NCI-H1417 treated with DMSO at 0.1 percent for 48 hours (cell line): ENCODE results near the gene PIP4K2A.

Source experiments
- DNase-seq: peaks from one replicate; lab custom pipeline; 2025; lab: John Stamatoyannopoulos, UW

The PIP4K2A gene

GRCh38 chr10:22638863-22639262 lies 75.5 kb downstream of the PIP4K2A start:
- no peak for DNase-seq

- DNase-seq = no peak
Measured at GRCh38 chr10:22637491-22637890, 76.9 kb downstream of the PIP4K2A start.

GRCh38 chr10:22635650-22636049 lies 78.7 kb downstream of the PIP4K2A start:
- no peak for DNase-seq

- no peak for DNase-seq
Measured at GRCh38 chr10:22634606-22635459, 79.5 kb downstream of the PIP4K2A start.

- DNase-seq = no peak
Measured at GRCh38 chr10:22634093-22634492, 80.3 kb downstream of the PIP4K2A start.

GRCh38 chr10:22633528-22633927 lies 80.8 kb downstream of the PIP4K2A start:
- DNase-seq = no peak

- no peak for DNase-seq
Measured at GRCh38 chr10:22633106-22633505, 81.3 kb downstream of the PIP4K2A start.

GRCh38 chr10:22631646-22632278 lies 82.6 kb downstream of the PIP4K2A start:
- DNase-seq = no peak

GRCh38 chr10:22631185-22631584 lies 83.2 kb downstream of the PIP4K2A start:
- DNase-seq = no peak

- DNase-seq = no peak
Measured at GRCh38 chr10:22630234-22631174, 83.9 kb downstream of the PIP4K2A start.

- no peak for DNase-seq
Measured at GRCh38 chr10:22629852-22630233, 84.5 kb downstream of the PIP4K2A start.

- no peak for DNase-seq
Measured at GRCh38 chr10:22629126-22629525, 85.3 kb downstream of the PIP4K2A start.

- DNase-seq = no peak
Measured at GRCh38 chr10:22628309-22628708, 86.1 kb downstream of the PIP4K2A start.

- no peak for DNase-seq
Measured at GRCh38 chr10:22626784-22627183, 87.6 kb downstream of the PIP4K2A start.

- no peak for DNase-seq
Measured at GRCh38 chr10:22625516-22626290, 88.7 kb downstream of the PIP4K2A start.

GRCh38 chr10:22624287-22624738 lies 90.1 kb downstream of the PIP4K2A start:
- DNase-seq = no peak

- DNase-seq = no peak
Measured at GRCh38 chr10:22623633-22624253, 90.6 kb downstream of the PIP4K2A start.

GRCh38 chr10:22622242-22622806 lies 92.1 kb downstream of the PIP4K2A start:
- no peak for DNase-seq

- no peak for DNase-seq
Measured at GRCh38 chr10:22621726-22622125, 92.7 kb downstream of the PIP4K2A start.

- no peak for DNase-seq
Measured at GRCh38 chr10:22620929-22621328, 93.4 kb downstream of the PIP4K2A start.
